ENCODE results near the gene RRP1. TPM values are rescaled to one million over a fixed set of nuclear protein-coding genes. Genes with fewer than 3 reads are reported as not detected.

Gene RRP1
- total RNA-seq, 1 experiment from 2014 or later: 76.7 TPM

GRCh38 chr21:43751955-43752591 is 37.3 kb upstream of the RRP1 start:
- Histone ChIP-seq H3K79me1 (ENCODE audit: insufficient read depth, low read depth, low read length, poor library complexity, severe bottlenecking) (no peaks in the 10 kb centered on the region), H3K79me2 (ENCODE audit: insufficient read depth, low read length) (no peaks in the 10 kb centered on the region), H2BK15ac (ENCODE audit: low read depth, low read length) (no peak overlapping the region), H3K27me3 (ENCODE audit: insufficient read depth, low read length) (no peaks in the 10 kb centered on the region), H2AFZ (ENCODE audit: low read length) (no peak overlapping the region), H3K56ac (ENCODE audit: insufficient read length, low read depth, low read length) (no peak overlapping the region), H4K91ac (ENCODE audit: insufficient read length, low read depth, low read length) (no peak overlapping the region), H2BK12ac (ENCODE audit: insufficient read length, low read depth, low read length) (no peak overlapping the region), H4K8ac (replicated peaks; ENCODE audit: insufficient read length, low read depth, low read length) (no peak overlapping the region), H3T11ph (ENCODE audit: low read length) (no peak overlapping the region), H3K9ac (ENCODE audit: extremely low read depth, insufficient read length, low read length) (no peak overlapping the region), H3K4me1 (ENCODE audit: insufficient read depth, low read length) (no peaks in the 10 kb centered on the region), H4K20me1 (ENCODE audit: control insufficient read depth, insufficient read depth, insufficient read length) (no peaks in the 10 kb centered on the region), H3K23me2 (ENCODE audit: insufficient read length, low read depth, low read length, poor library complexity, severe bottlenecking) (no peaks in the 10 kb centered on the region), H2AK5ac (ENCODE audit: insufficient read length, low read length) (no peak overlapping the region), H3K18ac (ENCODE audit: insufficient read length, low read depth, low read length) (no peak overlapping the region), H2BK5ac (ENCODE audit: insufficient read length, low read length) (no peak overlapping the region), H3K14ac (ENCODE audit: insufficient read depth, low read length) (no peak overlapping the region; the same call in 1 of the 2 replicates), H3K9me3 (ENCODE audit: control insufficient read depth, low read depth, low read length) (no peaks in the 10 kb centered on the region), H3K27ac (ENCODE audit: insufficient read length, low read depth, low read length) (no peak overlapping the region), H3K4me2 (ENCODE audit: insufficient read depth, insufficient read length, low read length) (no peak overlapping the region), H3K4ac (ENCODE audit: low read depth, low read length) (no peak overlapping the region), H2BK120ac (ENCODE audit: low read depth, low read length, poor library complexity, severe bottlenecking) (no peak overlapping the region), H3K23ac (ENCODE audit: insufficient read length, low read depth, low read length) (no peak overlapping the region), H4K5ac (ENCODE audit: insufficient read length, low read depth, low read length) (no peak overlapping the region), H2BK20ac (ENCODE audit: low read depth, low read length, poor library complexity, severe bottlenecking) (no peak overlapping the region)
- Mint-ChIP-seq H3K4me1 (no peaks in the 10 kb centered on the region), H3K36me3 (ENCODE audit: insufficient read depth in 1 of 3, low read depth in 3 of 3) (peaks cover 30 to 74% (median 48%) of the 10 kb centered on the region in 3 experiments), H3K27me3 (ENCODE audit: low read depth) (no peaks in the 10 kb centered on the region), H3K4me3 (no peak overlapping the region; a peak in 1 of 5 replicates), H3K27ac (no peak overlapping the region), H3K9me3 (no peaks in the 10 kb centered on the region)
- WGBS (ENCODE audit: extremely low coverage, insufficient read length, low lambda C conversion rate): no CpG with 5 or more reads among the region's 31 CpGs
- no peak for TF ChIP-seq CTCF (conservative IDR thresholded peaks at IDR 0.05)
- DNase-seq: no peak

All from H9 (cell line).